Natural killer cell (primary cell): ENCODE measurements around the gene DNASE1L1. TPM values are rescaled to one million over a fixed set of nuclear protein-coding genes. Genes with fewer than 3 reads are reported as not detected.
A peak's percentile ranks its signal among the peaks of the same experiment; 100 is the strongest.

ENCODE experiments used
- ATAC-seq, 3 donors: fragments of 150-1000 bp in 2 of 3; fragments of 200-7000 bp in 1 of 3; cut with Tn5 transposase; 1 replicate in 1 of 3; 2 replicates in 2 of 3; pipeline ENCODE4 v1.10.0; 2021; ENCODE audit warnings: mild to moderate bottlenecking in 2 of 3, moderate library complexity in 2 of 3
- DNase-seq, 2 donors: peaks; one replicate each; pipeline versions ENCODE4 v3.0.0 to v3.0.0-alpha.2; 2013 to 2021; ENCODE audit warnings: mixed read lengths in 1 of 2
- H3K27ac ChIP-seq: one replicate; pipeline ENCODE4 v1.5.1; 2013; ENCODE audit warnings: mild to moderate bottlenecking, low read length
- H3K27me3 ChIP-seq: one replicate; pipeline ENCODE4 v1.6.1; 2013; ENCODE audit warnings: low read length; ENCODE audit not compliant: control insufficient read depth, insufficient read depth
- H3K36me3 ChIP-seq: one replicate; pipeline ENCODE4 v1.6.1; 2013; ENCODE audit warnings: low read length; ENCODE audit not compliant: control insufficient read depth, insufficient read depth
- H3K4me1 ChIP-seq: one replicate; pipeline ENCODE4 v1.6.1; 2013; ENCODE audit warnings: low read length; ENCODE audit not compliant: control insufficient read depth, insufficient read depth
- H3K4me3 ChIP-seq: one replicate; pipeline ENCODE4 v1.5.1; 2013; ENCODE audit warnings: low read length
- H3K9me3 ChIP-seq: one replicate; pipeline ENCODE4 v1.6.1; 2013; ENCODE audit warnings: low read length; ENCODE audit not compliant: control insufficient read depth, insufficient read depth
- H3K27ac Mint-ChIP-seq, 2 donors: one replicate each; pipeline ENCODE4 v1.8.0; 2022; ENCODE audit warnings: mild to moderate bottlenecking in 2 of 2, mixed read lengths in 2 of 2, moderate library complexity in 1 of 2
- H3K27me3 Mint-ChIP-seq, 2 donors: one replicate each; pipeline ENCODE4 v1.8.0; 2022; ENCODE audit warnings: low read depth in 2 of 2, mixed read lengths in 2 of 2
- H3K36me3 Mint-ChIP-seq: one replicate; pipeline ENCODE4 v1.8.0; 2022; ENCODE audit warnings: mixed read lengths
- H3K4me1 Mint-ChIP-seq, 2 donors: one replicate each; pipeline ENCODE4 v1.8.0; 2022; ENCODE audit warnings: mixed read lengths in 2 of 2
- H3K4me3 Mint-ChIP-seq: one replicate; pipeline ENCODE4 v1.8.0; 2022; ENCODE audit warnings: mild to moderate bottlenecking, moderate library complexity, mixed read lengths
- H3K9me3 Mint-ChIP-seq, 2 donors: one replicate each; pipeline ENCODE4 v1.8.0; 2022; ENCODE audit warnings: mixed read lengths in 2 of 2
- WGBS: methylation state at CpG from one replicate; pipeline ENCODE4 v1.1.7; 2013; ENCODE audit warnings: missing lambda C conversion rate; ENCODE audit not compliant: insufficient coverage; 5-methylcytosine and 5-hydroxymethylcytosine counted together
- intact Hi-C: fragments of 100-400 bp; cut with micrococcal nuclease; formaldehyde crosslinking; loops from one replicate; pipeline ENCODE4 v1.14.2; 2022
- total RNA-seq, 4 donors: library from RNA; stranded (reverse); fragments of 120-200 nt in 1 of 4; gene quantifications; one replicate each; pipeline versions ENCODE4 v1.2.3 to v1.2.4, GENCODE V29; 2013 to 2022
- TF ChIP-seq, protein P1 (sequence below): fragments of 200-600 bp; IDR thresholded peaks from one replicate; pipeline ENCODE4 v1.8.0; 2022; ENCODE audit warnings: antibody characterized with exemption

Gene DNASE1L1
- total RNA-seq, 3 donors from 2014 or later (not counting 1 experiment from before 2014, with no cell fraction given), result 16.7 to 19.6 (median 16.8) TPM

- no peaks in the 10 kb centered on the region for H3K27me3 ChIP-seq
- no peak overlapping the region for H3K27ac ChIP-seq
- TF ChIP-seq, protein P1, sequence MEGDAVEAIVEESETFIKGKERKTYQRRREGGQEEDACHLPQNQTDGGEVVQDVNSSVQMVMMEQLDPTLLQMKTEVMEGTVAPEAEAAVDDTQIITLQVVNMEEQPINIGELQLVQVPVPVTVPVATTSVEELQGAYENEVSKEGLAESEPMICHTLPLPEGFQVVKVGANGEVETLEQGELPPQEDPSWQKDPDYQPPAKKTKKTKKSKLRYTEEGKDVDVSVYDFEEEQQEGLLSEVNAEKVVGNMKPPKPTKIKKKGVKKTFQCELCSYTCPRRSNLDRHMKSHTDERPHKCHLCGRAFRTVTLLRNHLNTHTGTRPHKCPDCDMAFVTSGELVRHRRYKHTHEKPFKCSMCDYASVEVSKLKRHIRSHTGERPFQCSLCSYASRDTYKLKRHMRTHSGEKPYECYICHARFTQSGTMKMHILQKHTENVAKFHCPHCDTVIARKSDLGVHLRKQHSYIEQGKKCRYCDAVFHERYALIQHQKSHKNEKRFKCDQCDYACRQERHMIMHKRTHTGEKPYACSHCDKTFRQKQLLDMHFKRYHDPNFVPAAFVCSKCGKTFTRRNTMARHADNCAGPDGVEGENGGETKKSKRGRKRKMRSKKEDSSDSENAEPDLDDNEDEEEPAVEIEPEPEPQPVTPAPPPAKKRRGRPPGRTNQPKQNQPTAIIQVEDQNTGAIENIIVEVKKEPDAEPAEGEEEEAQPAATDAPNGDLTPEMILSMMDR, result no peak
- peaks cover 28% of the 10 kb centered on the region for H3K36me3 ChIP-seq
- no peaks in the 10 kb centered on the region for H3K9me3 Mint-ChIP-seq
- DNase-seq, result peak in 1 of 2 donors; percentile 2
- over 99% methylated on average over 19 of the region's 19 CpGs for WGBS
- peaks cover 13 to 17% of the 10 kb centered on the region in 2 donors for H3K4me1 Mint-ChIP-seq
- no peaks in the 10 kb centered on the region for H3K36me3 Mint-ChIP-seq
- H3K27ac Mint-ChIP-seq, result no peak overlapping the region
- no peaks in the 10 kb centered on the region for H3K27me3 Mint-ChIP-seq
- no peak overlapping the region for H3K4me3 Mint-ChIP-seq
- no peak for ATAC-seq
- intact Hi-C loops, result no loop called here
- peaks cover 39% of the 10 kb centered on the region for H3K4me1 ChIP-seq
- H3K4me3 ChIP-seq, result no peak overlapping the region
- no peaks in the 10 kb centered on the region for H3K9me3 ChIP-seq
Observed at GRCh38 chrX:154435171-154435733, 26.2 kb upstream of the DNASE1L1 start.

DNA sequence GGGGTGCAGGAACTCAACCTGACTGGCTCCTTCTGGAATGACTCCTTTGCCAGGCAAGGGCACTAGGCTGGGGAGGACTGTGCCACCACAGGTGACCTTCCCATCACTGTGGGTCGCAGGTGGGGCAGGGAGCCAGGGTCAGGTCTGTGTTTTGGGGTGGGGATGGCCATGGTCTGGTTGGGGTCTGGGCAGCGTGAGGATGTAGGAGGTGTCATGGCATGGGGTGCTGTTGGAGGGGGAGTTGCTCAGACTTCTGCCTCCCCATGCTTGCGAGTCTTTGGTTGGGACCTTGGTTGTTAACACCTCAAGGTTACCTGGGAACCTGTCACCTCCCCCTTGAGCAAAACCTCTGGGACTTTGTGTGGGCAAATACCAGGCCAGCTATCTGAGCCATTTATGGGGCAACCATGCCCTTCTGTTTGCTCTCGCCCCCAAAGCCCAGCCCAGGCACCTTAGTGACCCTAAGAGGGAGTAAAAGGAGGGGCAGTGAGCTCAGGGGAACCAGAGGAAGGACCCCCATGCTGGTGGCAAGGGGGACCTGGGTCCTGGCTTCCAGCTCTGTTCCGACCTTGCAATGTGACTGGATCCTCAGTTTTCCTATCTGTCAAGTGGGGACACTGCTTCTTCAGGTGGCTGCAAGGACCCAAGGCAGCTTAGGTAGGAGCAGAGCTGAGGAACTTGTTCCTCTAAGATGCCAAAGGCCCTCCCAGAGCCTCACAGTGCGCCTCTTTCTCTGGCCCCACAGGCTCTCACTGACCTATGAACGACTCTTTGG lies 25.5 kb upstream of the DNASE1L1 start:
- H3K4me1 Mint-ChIP-seq, result peaks cover 16 to 20% of the 10 kb centered on the region in 2 donors
- intact Hi-C loops, result no loop called here
- no peaks in the 10 kb centered on the region for H3K9me3 Mint-ChIP-seq
- WGBS, result 94% methylated on average over 6 of the region's 7 CpGs
- Histone ChIP-seq H3K9me3 (no peaks in the 10 kb centered on the region), H3K36me3 (peaks cover 26% of the 10 kb centered on the region), H3K27me3 (no peaks in the 10 kb centered on the region), H3K4me3 (no peak overlapping the region), H3K4me1 (peaks cover 43% of the 10 kb centered on the region), H3K27ac (no peak overlapping the region)
- ATAC-seq (no peak), DNase-seq (no peak)
- no peak overlapping the region for H3K27ac Mint-ChIP-seq
- H3K27me3 Mint-ChIP-seq, result no peaks in the 10 kb centered on the region
- no peaks in the 10 kb centered on the region for H3K36me3 Mint-ChIP-seq
- no peak overlapping the region for H3K4me3 Mint-ChIP-seq
- TF ChIP-seq, protein P1, result no peak

- H3K4me3 Mint-ChIP-seq, result peak overlapping the region; percentile 9
- no peaks in the 10 kb centered on the region for H3K9me3 Mint-ChIP-seq
- TF ChIP-seq, protein P1, result no peak
- no peak for ATAC-seq
- WGBS, result 93% methylated on average over 2 of the region's 7 CpGs
- no peaks in the 10 kb centered on the region for H3K9me3 ChIP-seq
- H3K27ac Mint-ChIP-seq, result no peak overlapping the region
- intact Hi-C loops, result no loop called here
- H3K27me3 ChIP-seq, result no peaks in the 10 kb centered on the region
- peaks cover 46% of the 10 kb centered on the region for H3K4me1 ChIP-seq
- no peak overlapping the region for H3K4me3 ChIP-seq
- H3K27ac ChIP-seq, result no peak overlapping the region
- H3K4me1 Mint-ChIP-seq, result peaks cover 21 to 25% of the 10 kb centered on the region in 2 donors
- peaks cover 25% of the 10 kb centered on the region for H3K36me3 ChIP-seq
- H3K36me3 Mint-ChIP-seq, result no peaks in the 10 kb centered on the region
- H3K27me3 Mint-ChIP-seq, result no peaks in the 10 kb centered on the region
- DNase-seq, result no peak
Observed at GRCh38 chrX:154433605-154434004, 24.6 kb upstream of the DNASE1L1 start.
